Activated CD8-positive, alpha-beta memory T cell treated with anti-CD3 and anti-CD28 coated beads for 1 hour (primary cell): ENCODE results near the gene OXCT2.

Experiments used
- DNase-seq, 2 donors: peaks; one replicate each; pipeline ENCODE4 v3.0.0-alpha.2; 2020; ENCODE audit warnings: low read depth in 1 of 2; ENCODE audit errors: extremely low read depth in 1 of 2

The OXCT2 gene

GRCh38 chr1:39737546-39738169 is 33.5 kb downstream of the OXCT2 start:
- no peak for DNase-seq

- no peak for DNase-seq
These were observed 35.4 kb downstream of the OXCT2 start for GRCh38 chr1:39735731-39736130.

GRCh38 chr1:39733161-39733560 is 38.0 kb downstream of the OXCT2 start:
- no peak for DNase-seq

GRCh38 chr1:39732730-39733129 is 38.4 kb downstream of the OXCT2 start:
- no peak for DNase-seq

GRCh38 chr1:39729842-39730241 is 41.3 kb downstream of the OXCT2 start:
- DNase-seq: no peak

GRCh38 chr1:39729030-39729429 is 42.1 kb downstream of the OXCT2 start:
- DNase-seq: no peak

- no peak for DNase-seq
These were observed 43.2 kb downstream of the OXCT2 start for GRCh38 chr1:39727932-39728317.

- no peak for DNase-seq
These were observed 43.8 kb downstream of the OXCT2 start for GRCh38 chr1:39727221-39727931.

GRCh38 chr1:39726600-39726999 is 44.5 kb downstream of the OXCT2 start:
- DNase-seq: no peak

GRCh38 chr1:39722495-39722894 is 48.7 kb downstream of the OXCT2 start:
- no peak for DNase-seq

GRCh38 chr1:39721664-39722063 is 49.5 kb downstream of the OXCT2 start:
- DNase-seq: no peak

- no peak for DNase-seq
These were observed 50.8 kb downstream of the OXCT2 start for GRCh38 chr1:39720094-39720999.
